GM12891 (cell line): ENCODE data around the gene JUND.

ENCODE experiments used
- POLR2A ChIP-seq: IDR thresholded peaks from 2 replicates; pipeline ENCODE4 v1.6.1; 2011; ENCODE audit warnings: low read depth, low read length, control low read depth
- TAF1 ChIP-seq: IDR thresholded peaks from 2 replicates; pipeline ENCODE4 v1.6.1; 2011; ENCODE audit warnings: low read depth, low read length, control low read depth

DNA sequence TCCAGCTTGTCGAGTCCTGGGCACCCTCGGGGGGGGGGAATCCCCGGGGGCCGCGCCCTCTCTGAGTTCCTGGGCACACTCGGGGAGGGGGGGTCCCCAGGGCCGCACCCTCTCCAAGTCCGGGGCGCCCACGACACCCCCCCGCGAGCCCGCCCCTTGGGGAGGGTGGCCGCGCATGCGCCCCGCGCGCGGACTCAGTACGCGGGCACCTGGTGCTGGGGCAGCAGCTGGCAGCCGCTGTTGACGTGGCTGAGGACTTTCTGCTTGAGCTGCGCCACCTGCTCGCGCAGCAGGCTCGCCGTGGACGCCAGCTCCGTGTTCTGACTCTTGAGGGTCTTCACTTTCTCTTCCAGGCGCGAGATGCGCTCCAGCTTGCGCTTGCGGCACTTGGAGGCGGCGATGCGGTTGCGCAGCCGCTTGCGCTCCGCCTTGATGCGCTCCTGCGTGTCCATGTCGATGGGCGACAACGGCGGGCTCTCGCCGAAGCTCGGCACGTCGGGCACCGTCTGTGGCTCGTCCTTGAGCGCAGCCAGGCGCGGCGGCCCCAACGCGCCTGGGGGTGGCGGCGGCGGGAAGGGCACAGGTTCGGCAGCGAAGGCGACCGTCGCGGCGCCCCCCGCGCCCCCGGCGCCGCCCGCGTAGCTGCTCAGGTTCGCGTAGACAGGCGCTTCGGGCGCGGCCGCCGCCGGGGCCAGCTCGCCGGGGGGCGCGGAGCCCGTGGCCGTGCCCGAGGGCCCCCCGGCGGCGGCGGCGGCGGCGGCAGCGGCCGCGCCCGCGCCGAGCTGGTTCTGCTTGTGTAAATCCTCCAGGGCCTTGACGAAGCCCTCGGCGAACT is 958 bp downstream of the JUND start:
- TF ChIP-seq TAF1 (peak; percentile 51; the same call in 1 of the 2 replicates), POLR2A (peak; percentile 70; the same call in 1 of the 2 replicates)
